Parathyroid adenoma (tissue), 2 donors: Measurements from ENCODE around the gene ANGPT4.
"Not testable (repeated sequence)": the region's sequence is repeated elsewhere in the genome, so short reads cannot be mapped to it uniquely, and the experiment has no call there.

ENCODE experiments used
- H2AFZ ChIP-seq: fragments of 300-600 bp; sonication (generic); one replicate; pipeline ENCODE4 v1.7.0; 2017; ENCODE audit warnings: antibody characterized with exemption, mild to moderate bottlenecking
- H3K27ac ChIP-seq: fragments of 300-600 bp; sonication (generic); one replicate; pipeline ENCODE4 v1.7.0; 2017
- H3K27me3 ChIP-seq: fragments of 300-600 bp; sonication (generic); one replicate; pipeline ENCODE4 v1.7.0; 2017; ENCODE audit warnings: low read length; ENCODE audit not compliant: control insufficient read depth, insufficient read depth
- H3K36me3 ChIP-seq: fragments of 300-600 bp; sonication (generic); one replicate; pipeline ENCODE4 v1.7.0; 2017; ENCODE audit warnings: low read length; ENCODE audit not compliant: control insufficient read depth, insufficient read depth
- H3K4me1 ChIP-seq: fragments of 300-600 bp; sonication (generic); one replicate; pipeline ENCODE4 v1.7.0; 2017; ENCODE audit warnings: control low read depth
- H3K4me2 ChIP-seq: fragments of 300-600 bp; sonication (generic); one replicate; pipeline ENCODE4 v1.7.0; 2017; ENCODE audit warnings: low read length
- H3K4me3 ChIP-seq: fragments of 300-600 bp; sonication (generic); one replicate; pipeline ENCODE4 v1.7.0; 2017; ENCODE audit warnings: low read depth, low read length
- H3K79me2 ChIP-seq: fragments of 300-600 bp; sonication (generic); one replicate; pipeline ENCODE4 v1.7.0; 2017; ENCODE audit warnings: control low read depth
- H3K9ac ChIP-seq: fragments of 300-600 bp; sonication (generic); one replicate; pipeline ENCODE4 v1.7.0; 2017; ENCODE audit warnings: mild to moderate bottlenecking
- H3K9me3 ChIP-seq: fragments of 300-600 bp; sonication (generic); one replicate; pipeline ENCODE4 v1.7.0; 2017; ENCODE audit warnings: low read length; ENCODE audit not compliant: control insufficient read depth
- CTCF ChIP-seq: fragments of 300-600 bp; sonication (generic); IDR thresholded peaks from one replicate; pipeline ENCODE4 v1.7.0; 2017; ENCODE audit warnings: antibody characterized with exemption, mild to moderate bottlenecking
- donor health status: primary hyperparathyroidism.

The ANGPT4 gene

GRCh38 chr20:896501-897025 lies 19.6 kb downstream of the ANGPT4 start:
- no peaks in the 10 kb centered on the region for H3K27me3 ChIP-seq
- no peak overlapping the region for H2AFZ ChIP-seq
- no peak overlapping the region for H3K4me3 ChIP-seq
- no peak overlapping the region for H3K27ac ChIP-seq
- TF ChIP-seq CTCF: no peak
- no peaks in the 10 kb centered on the region for H3K36me3 ChIP-seq
- H3K9me3 ChIP-seq: no peaks in the 10 kb centered on the region
- peaks cover 2% of the 10 kb centered on the region for H3K4me1 ChIP-seq
- H3K79me2 ChIP-seq: no peaks in the 10 kb centered on the region
- no peak overlapping the region for H3K4me2 ChIP-seq
- H3K9ac ChIP-seq: no peak overlapping the region

GRCh38 chr20:892371-892770 lies 23.8 kb downstream of the ANGPT4 start:
- H3K9ac ChIP-seq, H3K27me3 ChIP-seq, H3K4me3 ChIP-seq, H3K9me3 ChIP-seq, H3K4me2 ChIP-seq, H3K27ac ChIP-seq, H3K36me3 ChIP-seq, H2AFZ ChIP-seq, H3K79me2 ChIP-seq: not testable (repeated sequence)
- peaks cover 14% of the 10 kb centered on the region for H3K4me1 ChIP-seq

GRCh38 chr20:891706-892080 lies 24.4 kb downstream of the ANGPT4 start:
- Histone ChIP-seq H3K9ac (no peak overlapping the region), H3K27ac (peak overlapping the region; percentile 7), H3K4me1 (peaks cover 14% of the 10 kb centered on the region)

GRCh38 chr20:891058-891705 lies 25.0 kb downstream of the ANGPT4 start:
- H3K79me2 ChIP-seq: no peaks in the 10 kb centered on the region
- no peaks in the 10 kb centered on the region for H3K27me3 ChIP-seq
- TF ChIP-seq CTCF: no peak
- no peak overlapping the region for H3K4me3 ChIP-seq
- H3K27ac ChIP-seq: peak overlapping the region; percentile 7
- no peak overlapping the region for H3K9ac ChIP-seq
- no peaks in the 10 kb centered on the region for H3K36me3 ChIP-seq
- peaks cover 14% of the 10 kb centered on the region for H3K4me1 ChIP-seq
- no peak overlapping the region for H3K4me2 ChIP-seq
- no peaks in the 10 kb centered on the region for H3K9me3 ChIP-seq
- peak overlapping the region; percentile 75 for H2AFZ ChIP-seq

More at GRCh38 chr20:891706-892080, 24.4 kb downstream of the ANGPT4 start:
- Histone ChIP-seq H3K27me3 (no peaks in the 10 kb centered on the region), H3K4me3 (no peak overlapping the region), H3K79me2 (no peaks in the 10 kb centered on the region), H3K4me2 (no peak overlapping the region), H3K9me3 (no peaks in the 10 kb centered on the region), H2AFZ (peak overlapping the region; percentile 75), H3K36me3 (no peaks in the 10 kb centered on the region)
- TF ChIP-seq CTCF: no peak

- Histone ChIP-seq H3K4me3 (no peak overlapping the region), H3K4me2 (no peak overlapping the region), H3K79me2 (no peaks in the 10 kb centered on the region), H3K27me3 (no peaks in the 10 kb centered on the region), H3K9ac (no peak overlapping the region), H3K36me3 (no peaks in the 10 kb centered on the region), H3K4me1 (peaks cover 14% of the 10 kb centered on the region), H2AFZ (peak overlapping the region; percentile 75), H3K9me3 (no peaks in the 10 kb centered on the region), H3K27ac (peak overlapping the region; percentile 7)
- TF ChIP-seq CTCF: no peak
Measured at GRCh38 chr20:890666-891057, 25.5 kb downstream of the ANGPT4 start.
